ENCODE measurements around the gene LHX6. TPM values are rescaled to one million over a fixed set of nuclear protein-coding genes. Genes with fewer than 3 reads are reported as not detected.

Gene LHX6
- total and polyA plus RNA-seq, 3 donors from 2014 or later = 8.8 to 11.5 (median 8.8) TPM

- intact Hi-C loops (cut with DNase I; ENCODE audit: low total_unique reads) = no loop called here
- WGBS, 2 donors = 86 to 92% methylated on average over 5 of the region's 5 CpGs
Measured at GRCh38 chr9:122179054-122179689, 49.6 kb downstream of the LHX6 start.

GRCh38 chr9:122176916-122177315 is 51.8 kb downstream of the LHX6 start:
- H3K36me3 ChIP-seq (ENCODE audit: low read depth, missing control alignments) = no peaks in the 10 kb centered on the region
- intact Hi-C loops (cut with DNase I; ENCODE audit: low total_unique reads) = no loop called here
- no peaks in the 10 kb centered on the region for H3K27me3 ChIP-seq
- no peak overlapping the region for H3K27ac ChIP-seq
- 91 to 92% methylated on average over 2 of the region's 2 CpGs for WGBS, 2 donors
- H3K9me3 ChIP-seq = no peaks in the 10 kb centered on the region
- TF ChIP-seq POLR2A (IDR thresholded peaks at IDR 0.05) = no peak
- no peak for TF ChIP-seq CTCF (IDR thresholded peaks at IDR 0.05)
- DNase-seq = no peak
- no peaks in the 10 kb centered on the region for H3K4me1 ChIP-seq
- H3K4me3 ChIP-seq = no peak overlapping the region

More at GRCh38 chr9:122179054-122179689, 49.6 kb downstream of the LHX6 start:
- Histone ChIP-seq H3K9me3 (no peaks in the 10 kb centered on the region), H3K27ac (no peak overlapping the region), H3K27me3 (no peaks in the 10 kb centered on the region), H3K4me3 (no peak overlapping the region), H3K36me3 (ENCODE audit: low read depth, missing control alignments) (no peaks in the 10 kb centered on the region), H3K4me1 (no peaks in the 10 kb centered on the region)
- TF ChIP-seq POLR2A (IDR thresholded peaks at IDR 0.05) (no peak), CTCF (IDR thresholded peaks at IDR 0.05) (no peak)
- DNase-seq = no peak

GRCh38 chr9:122173670-122174069 is 55.1 kb downstream of the LHX6 start:
- Histone ChIP-seq H3K27ac (no peak overlapping the region), H3K4me3 (no peak overlapping the region), H3K36me3 (ENCODE audit: low read depth, missing control alignments) (no peaks in the 10 kb centered on the region), H3K9me3 (no peaks in the 10 kb centered on the region), H3K4me1 (no peaks in the 10 kb centered on the region), H3K27me3 (no peaks in the 10 kb centered on the region)
- intact Hi-C loops (cut with DNase I; ENCODE audit: low total_unique reads) = no loop called here
- no peak for TF ChIP-seq POLR2A (IDR thresholded peaks at IDR 0.05)
- no peak for TF ChIP-seq CTCF (IDR thresholded peaks at IDR 0.05)
- DNase-seq = no peak
- 80 to 89% methylated on average over 3 of the region's 3 CpGs for WGBS, 2 donors

GRCh38 chr9:122172131-122172530 is 56.6 kb downstream of the LHX6 start:
- H3K36me3 ChIP-seq (ENCODE audit: low read depth, missing control alignments) = no peaks in the 10 kb centered on the region
- DNase-seq = no peak
- TF ChIP-seq CTCF (IDR thresholded peaks at IDR 0.05) (no peak), POLR2A (IDR thresholded peaks at IDR 0.05) (no peak)
- no peaks in the 10 kb centered on the region for H3K9me3 ChIP-seq
- H3K27me3 ChIP-seq = no peaks in the 10 kb centered on the region
- no peak overlapping the region for H3K4me3 ChIP-seq
- 90 to 91% methylated on average over 7 of the region's 7 CpGs for WGBS, 2 donors
- no peaks in the 10 kb centered on the region for H3K4me1 ChIP-seq
- no peak overlapping the region for H3K27ac ChIP-seq
- intact Hi-C loops (cut with DNase I; ENCODE audit: low total_unique reads) = no loop called here

GRCh38 chr9:122168356-122168755 is 60.4 kb downstream of the LHX6 start:
- H3K9me3 ChIP-seq = no peaks in the 10 kb centered on the region
- no peak overlapping the region for H3K4me3 ChIP-seq
- no peaks in the 10 kb centered on the region for H3K4me1 ChIP-seq
- TF ChIP-seq CTCF (IDR thresholded peaks at IDR 0.05) (no peak), POLR2A (IDR thresholded peaks at IDR 0.05) (no peak)
- no peak for DNase-seq
- H3K36me3 ChIP-seq (ENCODE audit: low read depth, missing control alignments) = no peaks in the 10 kb centered on the region
- intact Hi-C loops (cut with DNase I; ENCODE audit: low total_unique reads) = no loop called here
- no peak overlapping the region for H3K27ac ChIP-seq
- 65 to 66% methylated on average over 3 of the region's 3 CpGs for WGBS, 2 donors
- H3K27me3 ChIP-seq = no peaks in the 10 kb centered on the region
